RCC 7860 (cell line): ENCODE results near the gene IL20.

Experiments used
- DNase-seq: peaks from one replicate; pipeline ENCODE4 v3.0.0-alpha.2; 2015; ENCODE audit warnings: low spot score
- FAIRE-seq: peaks from 2 replicates; lab custom pipeline; 2012; peaks lifted over from hg19 to GRCh38; lab: Jason Lieb, UNC

Gene IL20

GRCh38 chr1:206864939-206865671, at the start of gene IL20:
Gene IL20 (plus strand): TSS chr1:206865623. CDS start chr1:206865853, 230 bp downstream.
- DNase-seq (peak; percentile 31), FAIRE-seq (no peak)

DNA sequence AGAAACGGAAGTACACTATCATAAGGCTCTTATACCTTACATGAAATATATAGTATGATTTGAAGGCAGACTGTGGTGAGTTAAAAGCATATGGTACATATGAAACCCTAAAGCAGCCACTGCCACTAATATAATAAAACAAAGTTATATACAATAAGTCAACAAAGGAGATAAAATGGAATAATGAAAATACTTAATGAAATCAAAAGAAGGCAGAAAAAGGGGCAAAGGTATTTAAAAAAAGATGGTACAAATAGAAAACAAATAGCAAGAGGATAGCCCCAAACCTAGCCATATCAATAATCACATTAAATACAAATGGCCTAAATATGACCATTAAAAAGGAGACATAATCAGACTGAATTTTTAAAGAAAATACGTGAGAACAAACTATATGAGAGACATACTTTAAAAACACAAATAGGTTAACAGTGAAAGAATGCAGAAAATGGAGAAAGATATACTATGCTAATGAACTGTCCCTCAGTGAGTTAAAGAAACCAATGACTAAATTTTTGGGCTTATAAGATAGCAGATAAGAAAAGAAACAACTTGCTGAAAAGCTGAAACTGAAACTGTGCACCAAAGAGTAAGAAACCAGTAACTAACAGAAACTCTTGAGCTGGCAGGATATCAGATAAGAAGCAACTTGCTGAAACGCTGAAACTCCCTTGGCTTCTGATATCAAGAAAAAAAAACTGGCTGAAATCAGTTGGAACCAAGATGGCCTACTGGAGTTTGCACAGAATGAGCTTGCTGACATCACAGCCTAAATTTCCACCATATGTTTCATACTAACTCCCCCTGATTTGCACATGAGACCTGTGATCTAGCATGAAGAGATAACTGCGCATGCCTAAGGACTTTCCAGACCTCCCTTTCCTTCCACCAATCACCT, 48.8 kb upstream of the IL20 start:
- DNase-seq (no peak), FAIRE-seq (no peak)

- FAIRE-seq = no peak
- DNase-seq = no peak
Measured at GRCh38 chr1:206821493-206821892, 43.9 kb upstream of the IL20 start.

- DNase-seq = no peak
- FAIRE-seq = no peak
Measured at GRCh38 chr1:206823727-206824126, 41.7 kb upstream of the IL20 start.

DNA sequence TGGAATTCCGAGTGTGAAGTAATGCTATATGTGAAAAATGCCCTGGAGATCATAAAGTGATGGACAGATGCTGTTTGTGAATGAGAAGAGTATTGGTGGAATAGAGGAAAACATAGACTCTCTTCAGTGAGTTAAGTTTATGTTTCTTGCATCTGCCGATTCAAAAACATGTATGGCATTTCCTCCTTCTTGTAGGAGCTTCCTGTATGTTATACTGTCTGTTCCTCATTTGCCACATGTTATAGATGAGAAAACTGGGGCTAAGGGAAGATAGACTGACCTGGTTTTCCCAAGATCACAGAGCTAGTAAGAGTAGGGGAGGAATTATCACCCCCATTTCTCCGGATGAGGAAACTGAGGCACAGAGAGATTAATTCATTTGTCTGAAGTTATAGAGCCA, 41.1 kb upstream of the IL20 start:
- FAIRE-seq = no peak
- DNase-seq = no peak

DNA sequence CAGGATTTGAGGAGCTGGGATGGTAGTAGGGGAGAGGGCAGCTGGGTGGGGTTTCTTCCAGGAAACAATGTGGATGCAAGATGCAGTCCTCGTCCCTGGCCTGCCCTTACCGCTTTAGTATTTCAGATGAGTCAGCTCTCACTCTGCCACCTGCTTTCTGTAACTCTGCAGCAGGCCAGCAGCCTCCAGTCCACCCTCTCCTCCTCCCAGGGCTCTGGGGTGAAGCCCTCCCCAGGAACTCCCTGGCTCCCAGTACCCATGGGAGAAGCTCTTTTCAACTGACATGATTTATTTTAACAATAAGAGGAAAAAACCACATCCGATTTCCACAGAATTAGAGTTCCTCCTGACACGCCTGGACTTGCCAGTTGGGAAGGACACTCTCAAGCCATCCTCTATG, 39.0 kb upstream of the IL20 start:
- FAIRE-seq = no peak
- no peak for DNase-seq

DNA sequence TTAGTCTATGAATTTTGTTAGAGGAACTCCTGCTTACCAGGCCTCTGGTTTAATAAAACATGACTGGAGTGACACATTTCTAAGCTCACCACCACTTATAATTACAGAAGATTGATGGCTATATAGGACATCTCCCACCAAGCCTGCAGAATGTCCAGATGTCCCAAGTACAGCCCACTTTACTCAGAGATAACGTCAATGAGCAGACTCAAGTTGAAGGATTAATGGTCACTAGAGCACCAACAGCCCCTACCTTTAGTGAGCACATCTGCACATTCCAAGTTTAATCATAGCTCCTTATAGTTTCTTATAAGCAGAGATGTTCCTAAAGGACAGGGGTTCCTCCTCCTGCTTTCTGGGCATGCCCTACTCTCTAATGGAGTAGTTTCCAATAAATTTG, 37.4 kb upstream of the IL20 start:
- FAIRE-seq (no peak), DNase-seq (no peak)

- FAIRE-seq = no peak
Measured at GRCh38 chr1:206828765-206829164, 36.7 kb upstream of the IL20 start.

GRCh38 chr1:206829282-206829681, 36.1 kb upstream of the IL20 start:
- DNase-seq (no peak), FAIRE-seq (no peak)

More at GRCh38 chr1:206828765-206829164, 36.7 kb upstream of the IL20 start:
- no peak for DNase-seq

- no peak for FAIRE-seq
- no peak for DNase-seq
Measured at GRCh38 chr1:206829875-206830274, 35.5 kb upstream of the IL20 start.

GRCh38 chr1:206831650-206832049, 33.8 kb upstream of the IL20 start:
- DNase-seq = no peak

GRCh38 chr1:206832352-206832880, 33.0 kb upstream of the IL20 start:
- DNase-seq = no peak
- no peak for FAIRE-seq

More at GRCh38 chr1:206831650-206832049, 33.8 kb upstream of the IL20 start:
- no peak for FAIRE-seq

GRCh38 chr1:206833106-206833680, 32.2 kb upstream of the IL20 start:
- DNase-seq (no peak), FAIRE-seq (no peak)

GRCh38 chr1:206833801-206834200, 31.6 kb upstream of the IL20 start:
- FAIRE-seq (no peak), DNase-seq (no peak)

GRCh38 chr1:206834217-206834616, 31.2 kb upstream of the IL20 start:
- DNase-seq (no peak), FAIRE-seq (no peak)

DNA sequence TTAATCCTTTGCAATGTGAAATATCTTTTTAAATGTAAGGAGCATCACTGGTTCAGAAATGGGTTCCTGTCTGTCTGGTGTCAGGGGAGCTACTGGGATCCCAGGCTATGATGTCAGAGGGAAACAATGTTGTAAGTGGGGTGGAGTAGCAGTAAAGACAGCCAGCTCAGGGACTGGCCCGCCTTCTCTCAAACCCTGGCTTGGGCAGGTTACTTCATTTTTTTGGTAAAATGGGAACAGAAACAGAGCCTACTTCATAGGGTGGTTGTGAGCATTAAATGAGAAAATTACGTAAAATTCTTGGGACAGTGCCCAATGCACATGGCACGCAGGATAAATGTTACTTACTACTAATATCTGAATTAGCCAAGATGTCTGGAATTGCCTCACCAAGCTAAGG, 30.7 kb upstream of the IL20 start:
- FAIRE-seq = no peak
- DNase-seq = no peak

- DNase-seq = no peak
- no peak for FAIRE-seq
Measured at GRCh38 chr1:206835186-206835585, 30.2 kb upstream of the IL20 start.

DNA sequence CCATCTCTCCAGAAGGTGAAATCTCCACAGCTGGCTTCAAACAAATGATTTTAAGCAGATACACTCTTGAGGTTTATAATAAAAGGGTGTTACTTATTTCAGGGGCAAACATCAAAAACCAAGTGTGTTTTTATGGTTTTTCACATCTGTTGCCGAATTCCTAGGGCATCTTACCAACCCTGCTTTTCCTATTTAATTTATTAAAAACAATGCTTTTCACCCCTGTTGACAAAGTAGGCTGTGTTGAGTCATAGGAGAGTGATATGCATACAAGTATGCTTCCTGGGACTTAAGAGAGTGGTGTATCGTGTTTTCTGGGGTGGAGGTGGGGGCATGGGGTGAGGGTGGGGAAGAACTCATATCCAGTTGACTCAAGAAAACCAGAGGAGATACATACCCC, 29.3 kb upstream of the IL20 start:
- FAIRE-seq = no peak

DNA sequence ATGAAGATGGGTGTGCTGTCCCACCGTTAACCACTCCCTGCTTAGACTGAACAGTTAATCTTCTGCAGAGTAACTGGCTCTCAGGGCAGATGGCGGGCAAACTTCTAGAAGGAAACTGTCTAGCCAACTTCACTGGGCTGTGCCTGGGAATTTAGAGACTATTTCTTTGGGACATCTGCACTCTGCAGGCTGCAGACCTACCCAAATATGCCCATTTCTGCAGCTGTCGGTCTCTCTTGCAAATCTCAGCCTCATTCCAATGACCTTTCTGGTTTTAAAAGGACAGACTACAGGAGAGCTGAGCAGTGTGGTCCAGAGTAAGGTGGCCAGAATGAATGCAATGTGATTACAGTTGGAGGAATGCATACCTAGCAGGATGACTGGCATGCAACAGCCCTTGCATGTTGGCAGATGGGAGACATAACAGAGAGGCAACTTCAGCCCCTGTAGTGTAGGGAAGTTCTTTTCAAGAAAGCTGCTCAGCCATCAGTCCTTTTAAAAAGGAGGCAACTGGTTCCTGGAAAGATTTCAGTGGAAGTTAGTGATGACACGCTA, 26.3 kb upstream of the IL20 start:
- no peak for DNase-seq
- FAIRE-seq = no peak

More for the DNA sequence above, 29.3 kb upstream of the IL20 start:
- no peak for DNase-seq

- DNase-seq (peak; percentile 51), FAIRE-seq (no peak)
Measured at GRCh38 chr1:206839857-206840256, 25.6 kb upstream of the IL20 start.
